Breast epithelium (tissue), 3 donors: ENCODE results near the gene BTBD7.

ENCODE experiments used
- POLR2AphosphoS5 ChIP-seq, 3 donors: sonication (generic); formaldehyde crosslinking; IDR thresholded peaks; one replicate each; pipeline ENCODE4 v1.6.1; 2017; ENCODE audit warnings: antibody characterized with exemption in 3 of 3
- TF ChIP-seq, protein P1 (sequence below), 3 donors: fragments of 450-650 bp; IDR thresholded peaks; one replicate each; pipeline ENCODE4 v1.5.1; 2016 to 2017; ENCODE audit warnings: antibody characterized with exemption in 3 of 3, mild to moderate bottlenecking in 3 of 3, moderate library complexity in 3 of 3

DNA sequence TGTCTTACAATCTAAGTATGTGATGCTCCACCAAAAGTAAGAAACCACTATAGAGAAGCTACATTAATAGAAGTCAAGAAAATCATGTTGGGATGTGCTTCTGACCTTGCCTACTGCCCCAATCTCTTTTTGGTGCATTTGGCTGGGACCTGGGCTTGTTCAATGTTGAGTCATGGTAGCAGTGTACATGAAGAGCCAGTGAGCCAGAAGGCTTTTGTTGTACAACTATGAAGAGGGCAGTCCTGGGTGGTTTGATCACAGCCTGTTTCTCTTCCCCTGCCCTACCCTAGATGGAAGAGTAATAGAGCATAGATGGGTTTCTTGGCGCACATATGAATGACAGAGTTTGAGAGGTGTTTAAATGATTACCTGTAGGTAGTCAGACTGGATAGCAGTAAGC is 69.4 kb downstream of the BTBD7 start:
- TF ChIP-seq, protein P1, sequence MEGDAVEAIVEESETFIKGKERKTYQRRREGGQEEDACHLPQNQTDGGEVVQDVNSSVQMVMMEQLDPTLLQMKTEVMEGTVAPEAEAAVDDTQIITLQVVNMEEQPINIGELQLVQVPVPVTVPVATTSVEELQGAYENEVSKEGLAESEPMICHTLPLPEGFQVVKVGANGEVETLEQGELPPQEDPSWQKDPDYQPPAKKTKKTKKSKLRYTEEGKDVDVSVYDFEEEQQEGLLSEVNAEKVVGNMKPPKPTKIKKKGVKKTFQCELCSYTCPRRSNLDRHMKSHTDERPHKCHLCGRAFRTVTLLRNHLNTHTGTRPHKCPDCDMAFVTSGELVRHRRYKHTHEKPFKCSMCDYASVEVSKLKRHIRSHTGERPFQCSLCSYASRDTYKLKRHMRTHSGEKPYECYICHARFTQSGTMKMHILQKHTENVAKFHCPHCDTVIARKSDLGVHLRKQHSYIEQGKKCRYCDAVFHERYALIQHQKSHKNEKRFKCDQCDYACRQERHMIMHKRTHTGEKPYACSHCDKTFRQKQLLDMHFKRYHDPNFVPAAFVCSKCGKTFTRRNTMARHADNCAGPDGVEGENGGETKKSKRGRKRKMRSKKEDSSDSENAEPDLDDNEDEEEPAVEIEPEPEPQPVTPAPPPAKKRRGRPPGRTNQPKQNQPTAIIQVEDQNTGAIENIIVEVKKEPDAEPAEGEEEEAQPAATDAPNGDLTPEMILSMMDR (IDR thresholded peaks at IDR 0.05): no peak
- TF ChIP-seq POLR2AphosphoS5 (IDR thresholded peaks at IDR 0.05): no peak
